Ovary (tissue), 9 donors: ENCODE results near the gene CGNL1. TPM values are rescaled to one million over a fixed set of nuclear protein-coding genes. Genes with fewer than 3 reads are reported as not detected.

Experiments used
- DNase-seq, 5 donors: peaks; one replicate each; pipeline ENCODE4 v3.0.0-alpha.2; 2019 to 2020
- H3K27ac ChIP-seq, 2 donors: fragments of 200-600 bp; one replicate each; pipeline versions ENCODE4 v1.5.1 to v1.8.0; 2019 to 2022
- H3K27me3 ChIP-seq: fragments of 200-600 bp; one replicate; pipeline ENCODE4 v1.8.0; 2022
- H3K36me3 ChIP-seq: fragments of 200-600 bp; sonication (generic); one replicate; pipeline ENCODE4 v1.5.1; 2019
- H3K4me1 ChIP-seq: one replicate; pipeline ENCODE4 v1.8.1; 2013; ENCODE audit warnings: mild to moderate bottlenecking, moderate library complexity; ENCODE audit not compliant: insufficient read depth
- H3K4me3 ChIP-seq: fragments of 200-600 bp; sonication (generic); one replicate; pipeline ENCODE4 v1.5.1; 2017
- H3K9me3 ChIP-seq, 2 donors: fragments of 200-600 bp in 1 of 2; sonication (generic) in 1 of 2; one replicate each; pipeline versions ENCODE4 v1.5.1 to v1.8.1; 2013 to 2019; ENCODE audit warnings: mild to moderate bottlenecking in 1 of 2, moderate library complexity in 1 of 2
- CTCF ChIP-seq, 3 donors: fragments of 450-650 bp in 2 of 3; fragments of 200-600 bp in 1 of 3; IDR thresholded peaks; one replicate each; pipeline versions ENCODE4 v1.5.1 to v1.8.0; 2016 to 2022; ENCODE audit warnings: antibody characterized with exemption in 3 of 3, mild to moderate bottlenecking in 1 of 3
- EP300 ChIP-seq: sonication (generic); formaldehyde crosslinking; IDR thresholded peaks from one replicate; pipeline ENCODE4 v1.6.1; 2017; ENCODE audit warnings: antibody characterized with exemption
- POLR2A ChIP-seq: fragments of 450-650 bp; IDR thresholded peaks from one replicate; pipeline ENCODE4 v1.6.1; 2017; ENCODE audit warnings: antibody characterized with exemption, mild to moderate bottlenecking, moderate library complexity
- WGBS, 3 donors: extraction: QIAGEN DNeasy Blood & Tissue Kit in 1 of 3; methylation state at CpG; one replicate each; pipeline versions ENCODE4 v1.1.5 to v1.1.7; 2013 to 2017; 5-methylcytosine and 5-hydroxymethylcytosine counted together
- intact Hi-C, 4 donors: fragments of 100-400 bp; cut with DNase I; formaldehyde crosslinking; loops; one replicate each; pipeline versions ENCODE4 v1.11.0 to v1.15.1; 2022 to 2023
- polyA plus RNA-seq, 2 donors: library from polyadenylated mRNA; stranded (reverse); fragments of 200-250 nt in 1 of 2; fragments of 350-450 nt in 1 of 2; fragmentation: Illumina TruSeq in 1 of 2; extraction: RNeasy Lipid Tissue Mini Kit (QIAGEN cat#74804) in 1 of 2; gene quantifications; one replicate each; pipeline ENCODE4 v1.2.3, GENCODE V29; 2013 to 2014
- total RNA-seq, 7 donors: library from RNA; depleted of rRNA in 2 of 7; stranded (reverse); fragments of >200 nt in 2 of 7; fragmentation: NEBNext Ultra II Directional in 3 of 7; extraction: Animal tissue kit (Norgen Biotek cat#: 25700) in 3 of 7; gene quantifications; one replicate each; pipeline versions ENCODE4 v1.1.0 to v1.2.4, GENCODE V29; 2016 to 2023
- donor health status: DM: no; HTN: no; CAD: no; lungs with moderate emphysema.
- donor health status: DM: no; HTN: no; CAD: no.
- donor health status: Bipolar disorder and iron deficiency.
- donor health status: DM: yes; HTN: yes; CAD: no.
- donor health status: DM: no; HTN: no; CAD: no.
- donor health status: DM: yes; HTN: yes; CAD: no.

CGNL1 gene
- total and polyA plus RNA-seq, 9 donors = 7.8 to 26.1 (median 13.6) TPM

DNA sequence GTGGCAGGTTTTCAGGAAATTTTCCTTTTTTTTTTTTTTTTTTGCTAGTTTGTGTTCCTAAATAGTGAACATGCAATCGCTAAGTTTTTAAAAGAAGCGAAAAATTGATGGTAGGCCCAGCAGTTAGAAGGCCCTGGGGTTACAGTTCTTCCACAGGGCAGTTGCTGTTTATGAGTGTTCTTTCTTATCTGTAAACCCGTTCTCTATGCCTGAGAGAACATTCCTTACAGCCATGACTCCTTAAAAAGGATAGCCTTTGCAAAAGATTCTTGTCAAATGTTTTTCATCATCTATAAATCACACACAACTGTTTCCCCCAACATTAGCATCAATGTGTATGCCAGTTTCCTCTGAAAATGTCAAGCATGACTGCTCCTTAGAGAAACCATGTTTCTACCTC, 191.6 kb downstream of the CGNL1 start:
- no peaks in the 10 kb centered on the region for H3K9me3 ChIP-seq
- no peak for DNase-seq
- H3K27ac ChIP-seq = no peak overlapping the region
- H3K4me1 ChIP-seq = no peaks in the 10 kb centered on the region
- TF ChIP-seq EP300 = no peak
- TF ChIP-seq CTCF (IDR thresholded peaks at IDR 0.05) = no peak
- no peak for TF ChIP-seq POLR2A
- H3K36me3 ChIP-seq = no peaks in the 10 kb centered on the region
- no peaks in the 10 kb centered on the region for H3K27me3 ChIP-seq
- H3K4me3 ChIP-seq = no peak overlapping the region
- intact Hi-C loops = loop anchor here in 1 of 4 donors (10.0 kb wide), 2 partner anchors 47 to 497 kb away; partner anchors contain the start of gene ALDH1A2
- WGBS, 3 donors = 39 to 44% (median 43%) methylated on average over 3 of the region's 3 CpGs

GRCh38 chr15:57568299-57568698, 192.0 kb downstream of the CGNL1 start:
- Histone ChIP-seq H3K4me3 (no peak overlapping the region), H3K9me3 (no peaks in the 10 kb centered on the region), H3K36me3 (no peaks in the 10 kb centered on the region), H3K27ac (no peak overlapping the region), H3K4me1 (no peaks in the 10 kb centered on the region), H3K27me3 (no peaks in the 10 kb centered on the region)
- 50 to 65% (median 62%) methylated on average over 2 of the region's 2 CpGs for WGBS, 3 donors
- TF ChIP-seq EP300 = no peak
- TF ChIP-seq CTCF (IDR thresholded peaks at IDR 0.05) = no peak
- intact Hi-C loops = loop anchor here in 1 of 4 donors (10.0 kb wide), 2 partner anchors 47 to 497 kb away; partner anchors contain the start of gene ALDH1A2
- DNase-seq = no peak

GRCh38 chr15:57570340-57570739, 194.0 kb downstream of the CGNL1 start:
- Histone ChIP-seq H3K27ac (no peak overlapping the region), H3K36me3 (no peaks in the 10 kb centered on the region), H3K4me1 (no peaks in the 10 kb centered on the region), H3K27me3 (no peaks in the 10 kb centered on the region), H3K9me3 (no peaks in the 10 kb centered on the region), H3K4me3 (no peak overlapping the region)
- 67 to 81% (median 74%) methylated on average over 2 of the region's 2 CpGs for WGBS, 3 donors
- DNase-seq = no peak
- TF ChIP-seq EP300 (no peak), POLR2A (no peak), CTCF (IDR thresholded peaks at IDR 0.05) (no peak)
- intact Hi-C loops = loop anchor here in 1 of 4 donors (10.0 kb wide), 1 partner anchor 494 kb away; the partner anchor contains the start of gene ALDH1A2

DNA sequence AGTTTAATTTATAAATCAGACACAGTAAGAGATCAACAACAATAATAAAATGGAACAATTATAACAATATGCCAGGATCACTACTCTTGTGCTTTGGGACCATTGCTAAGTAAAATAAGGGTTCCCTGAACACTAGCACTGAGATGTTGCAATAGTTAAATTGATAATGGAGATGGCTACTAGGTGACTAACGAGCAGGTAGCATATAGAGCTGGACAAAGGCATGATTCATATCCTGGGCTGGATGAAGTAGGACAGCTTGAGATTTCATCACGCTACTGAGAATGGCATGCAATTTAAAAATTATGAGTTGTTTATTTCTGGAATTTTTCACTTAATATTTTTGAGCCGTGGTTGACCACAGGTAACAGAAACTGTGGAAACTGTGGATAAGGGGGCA, 194.7 kb downstream of the CGNL1 start:
- H3K27me3 ChIP-seq = no peaks in the 10 kb centered on the region
- no peak for DNase-seq
- H3K4me3 ChIP-seq = no peak overlapping the region
- no peaks in the 10 kb centered on the region for H3K9me3 ChIP-seq
- H3K4me1 ChIP-seq = no peaks in the 10 kb centered on the region
- 51 to 71% (median 70%) methylated on average over 3 of the region's 3 CpGs for WGBS, 3 donors
- TF ChIP-seq POLR2A (no peak), CTCF (IDR thresholded peaks at IDR 0.05) (no peak), EP300 (no peak)
- no peaks in the 10 kb centered on the region for H3K36me3 ChIP-seq
- H3K27ac ChIP-seq = no peak overlapping the region
- intact Hi-C loops = loop anchor here in 1 of 4 donors (10.0 kb wide), 1 partner anchor 494 kb away; the partner anchor contains the start of gene ALDH1A2
